Stimulated activated CD8-positive, alpha-beta memory T cell treated with anti-CD3 and anti-CD28 coated beads, Interleukin-15, amount 100 ng/mL, for 4 hours (primary cell): ENCODE measurements around the gene CFP.

Source experiments
- DNase-seq, 2 donors: peaks; one replicate each; pipeline ENCODE4 v3.0.0-alpha.2; 2020; ENCODE audit warnings: low read depth in 2 of 2

Gene CFP

GRCh38 chrX:47574076-47574546, 55.6 kb downstream of the CFP start:
- no peak for DNase-seq

- DNase-seq, result no peak
These were observed 56.2 kb downstream of the CFP start for GRCh38 chrX:47573341-47574075.
